ACHN (cell line): ENCODE data around the gene LPGAT1.
A peak's percentile ranks its signal among the peaks of the same experiment; 100 is the strongest.

Experiments
- DNase-seq: peaks from one replicate; pipeline ENCODE4 v3.0.0-alpha.2; 2015
- in situ Hi-C: cut with HindIII; loops from 2 replicates; pipeline ENCODE4 v1.10.0; 2017; ENCODE audit warnings: low sequenced_read_pairs, low pct_ligation_motif_present, low pct_unique_long_range_greater_than_20kb

LPGAT1 gene

GRCh38 chr1:211739671-211740411, 90.7 kb downstream of the LPGAT1 start:
- no peak for DNase-seq
- in situ Hi-C loops, result no loop called here

DNA sequence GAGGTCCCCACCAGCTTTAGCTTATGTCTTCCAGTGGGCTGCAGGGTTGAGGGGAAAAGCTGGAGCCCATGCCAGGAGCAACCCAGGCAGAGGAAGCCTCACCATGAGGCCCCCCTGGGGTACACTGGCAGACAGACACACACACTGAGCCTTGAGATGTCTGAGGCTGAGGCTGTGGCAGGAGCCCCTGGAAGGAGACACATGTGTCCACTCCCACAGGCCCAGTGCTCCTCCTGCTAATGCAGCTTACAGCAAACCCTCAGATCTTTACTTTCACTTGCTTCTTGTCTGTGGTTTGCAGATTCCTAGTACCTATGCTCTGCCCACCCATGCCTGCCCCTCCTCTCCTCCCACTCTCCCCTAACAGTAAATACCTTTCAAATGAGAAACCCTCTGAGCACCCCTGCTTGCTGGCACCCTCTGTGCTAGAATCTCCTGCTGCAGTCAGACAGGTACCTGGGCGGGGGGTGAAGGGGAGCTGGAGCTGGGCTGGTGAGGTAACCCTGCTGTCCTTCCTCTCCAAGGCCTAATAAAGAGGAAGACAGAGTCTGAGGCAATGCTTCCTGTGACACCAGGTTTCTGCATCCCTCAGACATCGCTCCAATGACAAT, 91.8 kb downstream of the LPGAT1 start:
- in situ Hi-C loops, result no loop called here
- DNase-seq, result no peak

DNA sequence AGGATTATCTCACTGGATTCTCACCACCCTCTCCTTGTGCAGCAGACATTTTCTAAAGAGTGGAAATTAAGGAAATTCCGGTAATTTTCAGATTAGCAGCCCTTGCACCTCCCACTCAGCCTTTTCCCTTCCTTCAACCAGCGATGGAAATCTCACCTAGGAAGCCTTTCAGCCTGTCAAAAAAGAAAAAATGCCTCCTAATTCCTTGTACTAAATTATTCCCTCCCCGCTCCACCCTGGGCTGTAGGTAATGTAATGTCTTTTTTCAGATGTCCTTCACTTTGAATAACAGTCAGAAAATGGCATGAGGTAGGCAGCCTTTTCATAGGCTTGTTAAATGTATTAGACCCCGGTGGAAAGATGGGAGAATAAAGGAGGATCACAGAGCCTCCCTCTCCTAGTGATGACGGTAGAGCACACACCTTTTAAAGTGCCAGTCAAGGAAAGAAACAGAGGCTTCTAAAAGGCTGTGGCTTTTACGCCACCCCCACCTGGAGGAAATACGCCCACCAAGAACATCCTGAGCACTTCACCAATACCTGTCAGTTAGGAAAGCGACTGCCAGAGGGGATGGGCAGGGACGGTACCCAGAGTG, 92.4 kb downstream of the LPGAT1 start:
- in situ Hi-C loops, result no loop called here
- DNase-seq, result no peak

DNA sequence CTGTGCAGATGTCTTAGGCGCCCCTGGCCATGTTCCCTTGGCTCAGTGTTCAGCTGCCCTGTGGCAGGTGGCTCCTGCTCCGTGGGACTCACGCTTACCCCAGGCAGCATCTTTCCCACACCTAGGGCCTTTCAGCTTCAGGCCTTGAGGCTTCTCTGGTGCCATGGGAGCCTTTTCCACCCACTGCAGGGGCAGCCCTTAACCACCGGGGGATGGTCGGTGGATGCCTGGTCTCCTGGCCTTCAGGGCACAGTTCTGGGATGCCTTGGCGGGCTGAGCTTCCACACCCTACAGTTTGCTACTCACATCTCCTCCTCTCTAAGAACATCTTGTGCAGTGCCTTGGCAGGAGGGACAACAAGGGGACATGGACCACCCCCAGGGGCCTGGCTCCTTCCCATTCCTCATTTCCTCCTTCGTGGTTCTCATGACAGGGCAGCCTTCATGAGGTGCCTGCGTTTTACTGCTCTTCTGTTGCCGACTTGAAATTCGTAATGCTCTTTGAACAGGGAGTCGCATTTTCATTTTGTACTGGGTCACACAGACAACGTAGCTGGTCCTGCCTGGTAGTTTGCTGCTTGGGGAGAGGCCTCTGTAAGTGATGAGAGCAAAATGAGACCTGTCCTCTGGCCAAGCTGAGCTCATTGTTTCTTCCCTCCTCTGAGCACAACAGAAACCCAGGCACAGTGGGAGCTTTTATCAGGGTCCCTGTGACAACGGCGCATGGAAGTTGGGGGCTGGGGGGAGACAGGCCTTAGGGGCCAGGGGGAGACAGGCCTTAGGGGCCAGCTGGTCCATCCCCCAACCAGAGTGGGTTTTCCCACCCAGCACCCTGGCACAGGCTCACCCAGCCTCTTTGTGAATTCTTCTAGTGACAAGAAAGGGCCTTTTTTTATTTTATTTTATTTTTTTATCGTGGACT, 93.2 kb downstream of the LPGAT1 start:
- in situ Hi-C loops, result no loop called here
- no peak for DNase-seq

- in situ Hi-C loops, result no loop called here
- no peak for DNase-seq
Measured at GRCh38 chr1:211736351-211736915, 94.1 kb downstream of the LPGAT1 start.

GRCh38 chr1:211735208-211736170, 95.1 kb downstream of the LPGAT1 start:
- peak; percentile 94 for DNase-seq
- in situ Hi-C loops, result no loop called here

GRCh38 chr1:211734791-211735190, 95.8 kb downstream of the LPGAT1 start:
- no peak for DNase-seq

GRCh38 chr1:211734359-211734758, 96.2 kb downstream of the LPGAT1 start:
- DNase-seq, result no peak
- in situ Hi-C loops, result no loop called here

More at GRCh38 chr1:211734791-211735190, 95.8 kb downstream of the LPGAT1 start:
- in situ Hi-C loops, result no loop called here

- in situ Hi-C loops, result no loop called here
- no peak for DNase-seq
Measured at GRCh38 chr1:211732293-211732980, 98.1 kb downstream of the LPGAT1 start.

- no peak for DNase-seq
- in situ Hi-C loops, result no loop called here
Measured at GRCh38 chr1:211731456-211732292, 98.9 kb downstream of the LPGAT1 start.

DNA sequence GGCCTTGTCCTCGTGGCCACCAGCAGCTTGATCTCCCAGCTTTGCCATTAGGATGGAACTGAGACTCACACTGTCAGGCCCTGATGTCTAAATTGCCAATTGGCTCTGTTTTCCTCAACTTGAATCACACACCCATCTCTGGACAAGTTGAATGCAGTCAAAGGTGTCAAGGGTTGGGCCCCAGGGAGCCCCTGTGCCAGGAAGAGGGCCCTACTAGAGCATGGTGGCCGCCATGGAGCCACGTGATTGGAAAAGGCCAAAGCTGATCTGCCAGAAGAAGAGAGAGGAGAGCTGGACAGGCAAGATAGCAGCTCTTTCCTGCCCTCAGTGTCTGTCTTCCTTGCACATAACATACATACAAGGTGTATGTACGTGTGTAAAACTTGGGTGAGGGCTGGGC, 100.2 kb downstream of the LPGAT1 start:
- in situ Hi-C loops, result no loop called here
- no peak for DNase-seq

- in situ Hi-C loops, result no loop called here
- no peak for DNase-seq
Measured at GRCh38 chr1:211729238-211729637, 101.3 kb downstream of the LPGAT1 start.

DNA sequence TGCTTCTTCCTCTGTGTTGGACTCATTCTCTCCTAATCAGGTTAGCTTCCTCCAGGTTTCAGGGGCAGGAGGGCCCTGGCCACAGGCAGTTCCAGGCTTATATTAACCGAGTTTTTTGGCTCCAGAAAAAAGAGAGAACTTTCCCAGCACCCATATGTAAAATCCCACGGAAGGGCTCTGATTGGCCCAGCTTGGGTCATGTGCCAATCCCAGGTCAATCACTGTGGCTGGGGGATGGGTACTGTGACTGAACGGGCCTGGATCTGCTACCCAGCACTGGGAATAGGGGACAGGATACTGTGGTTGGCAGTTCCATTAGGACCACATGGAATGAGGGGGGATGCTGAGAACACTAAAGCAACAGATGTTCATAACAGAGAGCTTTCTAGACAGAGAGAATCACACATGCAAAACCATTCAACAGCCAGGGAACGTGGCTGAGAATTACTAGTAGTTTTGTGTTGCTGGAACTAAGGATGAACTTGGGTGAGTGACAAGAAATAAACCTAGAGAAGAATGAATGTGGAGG, 104.0 kb downstream of the LPGAT1 start:
- DNase-seq, result no peak
- in situ Hi-C loops, result no loop called here

DNA sequence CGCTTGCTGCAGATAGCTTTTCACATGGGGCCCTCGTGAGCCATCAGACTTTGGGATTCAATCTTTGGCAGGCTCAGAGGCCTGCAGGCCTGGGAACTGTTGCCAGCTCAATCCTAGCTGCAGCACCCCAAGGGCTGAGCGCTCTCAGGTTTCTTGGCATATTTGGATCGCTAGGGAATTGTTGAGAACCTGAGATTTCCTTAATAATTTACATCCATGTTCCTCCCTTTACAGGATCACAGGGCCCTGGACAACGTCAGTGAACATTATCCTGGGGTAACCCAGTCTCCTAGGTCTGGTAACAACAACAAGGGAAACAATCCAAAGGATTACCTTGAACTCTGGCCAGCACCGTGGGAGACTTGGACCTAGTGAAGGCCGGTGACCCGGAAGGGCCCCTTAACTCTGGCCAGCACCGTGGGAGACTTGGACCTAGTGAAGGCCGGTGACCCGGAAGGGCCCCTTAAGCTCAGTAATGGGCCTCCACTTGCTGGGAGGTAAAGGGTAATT, 105.8 kb downstream of the LPGAT1 start:
- in situ Hi-C loops, result no loop called here
- no peak for DNase-seq

DNA sequence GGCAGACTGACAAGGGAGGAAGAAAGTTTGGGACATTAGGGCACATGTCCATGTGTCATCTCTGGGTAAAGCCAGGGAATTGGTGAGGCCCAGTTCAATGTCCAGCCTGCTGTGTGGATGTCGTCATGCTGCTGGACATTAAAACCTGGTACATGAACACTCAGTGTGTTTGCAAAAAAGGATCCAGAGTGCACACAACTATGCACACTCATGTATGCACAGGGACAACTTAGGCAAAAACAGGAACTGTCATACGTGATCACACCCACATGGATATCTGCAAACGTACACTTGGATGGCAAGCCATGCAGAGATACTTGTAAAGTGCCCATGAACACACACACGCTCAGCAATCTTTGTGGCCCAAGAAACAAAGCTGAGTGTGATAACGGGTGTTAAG, 107.3 kb downstream of the LPGAT1 start:
- DNase-seq, result no peak
- in situ Hi-C loops, result no loop called here
